Heart left ventricle (tissue), 13 donors: Measurements from ENCODE around the gene MMP24OS.

Experiments used
- CTCF ChIP-seq, 12 donors: fragments of 200-600 bp; sonication (generic) in 4 of 12; IDR thresholded peaks; one replicate each; pipeline versions ENCODE4 v1.5.0 to v1.8.0; 2018 to 2022; ENCODE audit warnings: antibody characterized with exemption in 12 of 12, mild to moderate bottlenecking in 5 of 12
- POLR2A ChIP-seq, 2 donors: fragments of 450-650 bp; IDR thresholded peaks; one replicate each; pipeline ENCODE4 v1.6.1; 2017; ENCODE audit warnings: antibody characterized with exemption in 2 of 2, mild to moderate bottlenecking in 2 of 2, moderate library complexity in 2 of 2
- donor health status: ischemic (EF 13 %, LVEDD 7.1; RV severe dilation, severe dysfunction).
- donor health status: DM: no; HTN: yes; CAD: no.
- donor health status: DM: no; HTN: no; CAD: no.
- donor health status: ischemic (EF 25% LVEDD 6.9; RV normal size, moderate dysfunction).
- donor health status: ischemic (EF 25% LVEDD 5.7; RV mildly dilated, moderate dysfunction).
- donor health status: ischemic (EF 35%, LVEDD 5.7; RV mildly dilated, moderate dysfunction).
- donor health status: nonischemic (EF 11% LVEDD 7.7; RV severe dilation, severe dysfunction).
- donor health status: DM: yes; HTN: yes; CAD: no.
- donor health status: PGD.
- donor health status: ischemic (EF 29% LVEDD 5.4; RV normal size, mild dysfunction).
- donor health status: nonischemic (EF 23%, LVEDD 6.1; RV moderate dilation, normal function).

GRCh38 chr20:35300469-35301262 lies 22.7 kb upstream of the MMP24OS start:
- TF ChIP-seq CTCF (IDR thresholded peaks at IDR 0.05) (no peak), POLR2A (IDR thresholded peaks at IDR 0.05) (no peak)
